ENCODE measurements around the gene ROCK1.

ROCK1 gene

DNA sequence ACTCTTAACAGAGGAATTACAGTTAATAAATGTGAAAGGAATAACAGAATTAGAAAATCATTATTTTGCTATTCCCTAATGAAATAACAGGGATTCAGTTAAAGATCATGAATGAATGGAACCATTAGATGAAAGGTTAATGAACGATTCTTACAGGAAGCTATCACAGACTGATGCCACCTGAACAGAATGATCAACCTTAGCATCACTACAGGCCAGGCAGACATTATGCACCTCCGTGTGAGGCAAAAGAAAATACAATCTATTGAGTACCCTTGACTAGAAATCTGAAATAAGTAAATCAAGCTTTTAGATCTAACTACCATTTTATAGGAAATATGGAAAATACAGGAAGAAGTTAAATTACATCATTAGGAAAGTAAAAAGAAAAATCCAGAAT, 10.4 kb downstream of the ROCK1 start:
- no peak for DNase-seq

- no peak for DNase-seq
Measured at GRCh38 chr18:21100678-21101077, 10.9 kb downstream of the ROCK1 start.

- DNase-seq, result no peak
Measured at GRCh38 chr18:21100146-21100545, 11.5 kb downstream of the ROCK1 start.

- no peak for DNase-seq
Measured at GRCh38 chr18:21099442-21099841, 12.2 kb downstream of the ROCK1 start.

DNA sequence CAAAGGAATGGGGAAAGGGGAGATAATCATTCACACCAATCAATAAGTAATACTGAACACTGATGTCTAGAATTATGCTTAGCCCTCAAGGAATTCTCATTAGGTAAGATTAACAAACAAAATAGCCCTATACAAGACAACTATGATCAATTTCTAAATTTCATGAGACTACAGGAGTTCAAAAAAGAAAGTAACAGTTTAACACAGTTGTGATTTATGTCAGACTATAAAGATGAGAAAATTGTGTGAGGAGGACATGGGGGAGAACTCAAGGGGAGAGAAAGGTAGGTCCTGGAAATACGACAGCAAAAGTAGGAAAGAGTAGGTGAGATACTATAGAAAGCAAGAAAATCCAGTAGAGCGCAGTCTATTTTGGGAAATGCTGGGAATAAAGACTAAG, 14.9 kb downstream of the ROCK1 start:
- no peak for DNase-seq

DNA sequence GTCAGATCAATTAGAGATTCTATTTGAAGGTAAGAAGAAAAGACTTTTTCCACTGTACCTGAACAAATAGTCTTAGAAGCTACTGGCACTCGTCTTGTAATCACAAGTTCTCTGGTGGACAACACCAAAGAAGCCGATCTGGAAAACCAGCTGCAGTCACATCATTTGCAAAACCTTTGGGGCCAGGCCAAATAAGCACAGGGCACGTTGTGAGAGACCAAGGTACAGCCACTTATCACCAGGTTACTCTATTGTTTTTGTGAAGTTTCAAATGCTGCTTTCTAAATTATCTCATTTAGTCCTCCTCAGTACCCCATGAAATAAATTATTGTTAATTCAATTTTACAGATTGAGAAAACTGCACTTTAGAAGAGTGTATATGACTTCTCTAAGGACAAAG, 18.5 kb downstream of the ROCK1 start:
- DNase-seq, result no peak

DNA sequence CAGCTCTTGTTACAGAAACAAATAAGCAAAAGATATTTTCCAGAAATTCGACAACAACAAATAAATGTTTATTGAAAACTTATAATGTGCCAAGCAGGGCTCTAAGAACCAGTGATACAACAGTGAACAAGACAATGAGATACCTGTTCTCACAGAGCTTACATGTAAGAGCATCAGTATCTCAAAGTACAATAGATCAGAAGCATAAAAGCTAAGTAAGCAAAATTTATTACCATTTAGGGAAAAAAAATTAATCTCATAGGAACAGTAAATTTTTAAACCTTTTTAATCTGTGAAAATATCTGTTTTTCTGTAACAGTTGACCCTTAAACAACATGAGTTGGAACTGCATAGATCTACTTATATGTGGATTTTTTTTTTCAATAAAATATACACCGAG, 20.9 kb downstream of the ROCK1 start:
- no peak for DNase-seq

DNA sequence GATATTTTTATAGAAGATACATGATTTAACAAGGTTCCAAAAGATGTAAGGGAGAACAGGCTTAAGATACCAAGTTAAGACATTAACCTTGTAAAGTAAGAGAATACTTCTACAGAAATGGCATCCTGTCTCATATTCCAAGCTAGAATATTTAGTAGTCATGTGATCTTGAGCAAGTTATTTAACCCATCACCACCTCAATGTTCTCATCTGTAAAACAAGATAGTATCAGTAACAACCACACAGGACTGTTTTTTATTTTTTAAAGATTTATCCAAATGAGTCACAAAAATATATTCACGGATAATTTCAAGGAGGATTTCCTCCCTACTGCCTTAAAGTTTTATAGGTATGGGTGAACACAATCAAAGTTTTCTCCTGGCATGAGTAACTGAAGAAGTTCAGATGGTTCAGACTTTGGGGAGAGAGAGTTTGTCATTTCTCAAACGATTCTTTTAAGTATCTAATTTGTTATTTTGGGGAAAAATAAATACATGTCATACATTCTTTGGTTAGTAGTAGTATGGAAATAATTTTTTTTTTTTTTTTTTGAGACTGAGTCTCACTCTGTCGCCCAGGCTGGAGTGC, 25.9 kb downstream of the ROCK1 start:
- no peak for DNase-seq

DNA sequence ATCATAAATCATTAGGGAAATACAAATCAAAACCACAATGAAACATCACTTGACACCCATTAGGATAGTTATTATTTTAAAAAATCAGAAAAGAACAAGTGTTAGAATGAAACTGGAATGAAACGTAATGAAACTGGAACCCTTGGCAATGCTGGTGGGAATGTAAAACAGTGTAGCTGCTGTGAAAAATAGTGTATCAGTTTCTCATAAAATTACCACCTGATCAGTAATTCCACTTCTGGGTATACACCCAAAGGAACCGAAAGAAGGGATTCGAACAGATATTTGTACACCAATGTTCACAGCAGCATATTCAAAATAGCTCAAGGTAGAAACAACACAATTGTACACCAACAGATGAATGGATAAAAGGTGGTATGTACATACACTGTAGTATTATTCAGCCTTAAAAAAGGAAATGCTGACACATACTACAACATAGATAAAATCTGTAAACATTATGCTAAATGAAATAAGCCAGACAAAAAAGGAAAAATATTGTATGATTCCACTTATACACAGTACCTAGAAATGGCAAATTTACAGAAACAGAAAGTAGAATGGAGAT, 27.0 kb downstream of the ROCK1 start:
- no peak for DNase-seq

GRCh38 chr18:21083017-21083416, 28.6 kb downstream of the ROCK1 start:
- no peak for DNase-seq

DNA sequence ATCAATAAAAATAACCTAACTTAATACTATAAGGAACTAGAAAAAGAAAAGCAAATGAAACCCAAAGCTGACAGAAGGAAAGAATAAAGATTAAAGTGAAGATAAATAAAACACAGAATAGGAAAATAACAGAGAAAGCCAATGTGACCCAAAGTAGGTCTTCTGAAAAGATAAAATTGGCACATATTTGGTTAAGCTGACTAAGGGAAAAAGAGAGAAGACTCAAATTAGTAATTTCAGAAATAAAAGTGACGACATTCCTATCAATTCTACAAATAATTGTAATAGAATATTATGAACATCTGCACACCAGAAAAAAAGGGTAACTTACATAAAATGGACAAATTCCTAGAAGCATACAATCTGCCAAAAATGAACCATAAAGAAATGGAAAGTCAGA, 30.2 kb downstream of the ROCK1 start:
- no peak for DNase-seq

GRCh38 chr18:21080576-21080975, 31.0 kb downstream of the ROCK1 start:
- no peak for DNase-seq

GRCh38 chr18:21074336-21075323, 37.0 kb downstream of the ROCK1 start:
- no peak for DNase-seq

DNA sequence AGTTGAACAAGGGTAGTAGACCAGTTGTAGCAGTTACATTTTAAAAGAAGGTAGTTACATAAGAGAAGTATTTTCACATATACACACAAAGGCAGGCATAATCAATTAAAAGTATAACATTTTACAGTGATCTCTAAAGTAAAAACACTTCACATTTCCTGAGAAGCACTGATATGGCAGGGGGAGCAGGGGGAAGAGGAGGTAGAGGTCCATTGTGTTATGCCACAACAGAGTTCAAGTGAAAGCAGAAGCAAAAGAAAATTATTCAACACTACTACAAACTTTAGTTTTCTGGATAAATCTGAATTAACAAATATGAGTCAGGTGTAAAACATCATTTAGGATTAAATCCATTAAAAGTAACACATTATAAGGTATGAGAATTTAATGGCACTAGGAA, 38.4 kb downstream of the ROCK1 start:
- DNase-seq, result no peak

DNA sequence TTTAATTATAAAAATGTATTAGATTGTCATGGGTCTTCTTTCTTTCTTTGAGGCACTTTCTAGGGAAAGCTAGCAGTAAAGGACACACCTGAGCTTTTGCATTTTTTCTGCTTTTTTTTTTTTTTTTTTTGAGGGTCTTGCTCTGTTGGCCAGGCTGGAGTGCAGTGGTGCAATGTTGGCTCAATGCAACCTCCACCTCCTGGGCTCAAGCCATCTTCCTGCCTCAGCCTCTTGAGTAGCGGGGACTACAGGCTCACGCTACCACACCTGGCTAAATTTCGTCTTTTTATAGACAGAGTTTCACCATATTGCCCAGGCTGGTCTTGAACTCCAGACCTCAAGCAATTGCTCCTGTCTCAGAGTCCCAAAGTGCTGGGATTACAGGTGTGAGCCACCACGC, 40.5 kb downstream of the ROCK1 start:
- DNase-seq, result no peak

DNA sequence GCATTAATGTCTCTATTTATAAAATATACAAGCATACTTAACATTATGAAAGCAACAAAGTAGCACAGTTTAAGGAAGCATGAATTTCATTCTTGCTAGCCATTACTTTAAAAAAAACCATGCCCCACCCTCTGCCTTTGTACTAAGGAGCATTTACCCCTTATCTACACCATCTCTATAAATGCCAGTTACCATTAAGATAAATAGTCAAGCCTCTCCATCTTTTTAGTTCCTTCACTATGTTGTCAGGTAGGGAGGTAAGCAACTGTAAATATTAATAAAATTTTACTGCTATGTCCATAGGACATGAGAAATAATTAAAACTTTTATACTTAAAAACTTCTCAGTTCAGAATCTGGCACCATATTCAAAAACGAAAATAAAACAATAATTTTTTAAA, 42.1 kb downstream of the ROCK1 start:
- DNase-seq, result no peak

DNA sequence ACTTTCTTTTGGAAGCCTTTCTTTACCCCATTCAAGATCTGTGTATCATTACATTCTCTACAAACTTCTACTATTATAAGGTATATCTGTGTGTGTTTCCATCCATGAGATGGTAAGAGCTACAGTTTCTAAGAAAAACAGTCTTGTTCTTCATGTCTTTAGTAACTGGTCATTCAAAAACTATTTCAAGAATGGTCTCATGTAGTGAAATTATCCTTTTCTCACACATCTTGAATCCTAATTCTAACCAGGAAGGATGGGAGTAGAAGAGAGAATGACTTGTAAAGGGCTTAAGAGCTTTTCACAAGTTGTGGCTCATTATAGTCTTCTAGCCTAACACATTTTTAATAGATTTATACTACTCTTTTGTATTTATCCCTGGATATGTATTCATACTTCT, 47.3 kb downstream of the ROCK1 start:
- no peak for DNase-seq

- DNase-seq, result no peak
Measured at GRCh38 chr18:21063011-21063410, 48.6 kb downstream of the ROCK1 start.

GRCh38 chr18:21057112-21057511, 54.5 kb downstream of the ROCK1 start:
- DNase-seq, result no peak

- DNase-seq, result no peak
Measured at GRCh38 chr18:21056545-21056944, 55.1 kb downstream of the ROCK1 start.

- no peak for DNase-seq
Measured at GRCh38 chr18:21054252-21054821, 57.3 kb downstream of the ROCK1 start.

- DNase-seq, result no peak
Measured at GRCh38 chr18:21053127-21053526, 58.5 kb downstream of the ROCK1 start.

- DNase-seq, result no peak
Measured at GRCh38 chr18:21052385-21052784, 59.2 kb downstream of the ROCK1 start.

DNA sequence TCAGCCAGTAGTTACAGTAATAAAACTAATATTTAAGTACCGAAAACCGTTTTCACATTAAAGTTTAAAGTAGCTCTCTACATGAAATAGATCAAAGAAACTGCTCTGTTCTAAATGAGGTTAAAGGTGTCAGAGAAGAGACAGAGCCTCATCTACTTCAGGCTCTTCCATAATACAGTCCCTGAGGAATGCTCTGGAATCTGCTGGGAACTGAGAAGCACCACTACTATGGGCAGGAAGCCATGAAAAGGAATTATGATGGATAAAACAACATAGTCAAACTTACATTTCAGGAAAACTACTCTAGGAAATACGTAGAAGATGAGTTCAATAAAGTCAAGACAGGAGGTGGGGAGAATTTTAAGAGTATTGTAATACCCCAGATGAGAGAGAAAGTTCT, 60.0 kb downstream of the ROCK1 start:
- DNase-seq, result no peak

Measured in activated T-cell treated with anti-CD3 and anti-CD28 coated beads, Interleukin-2, amount 50 U/mL, for 48 hours (primary cell).